Activated CD8-positive, alpha-beta memory T cell treated with anti-CD3 and anti-CD28 coated beads, Interleukin-2, amount 50 U/mL, for 24 hours (primary cell): Measurements from ENCODE around the gene GALNT10.

ENCODE experiments used
- DNase-seq: peaks from one replicate; pipeline ENCODE4 v3.0.0-alpha.2; 2020; ENCODE audit errors: extremely low read depth

The GALNT10 gene

GRCh38 chr5:154236536-154237375, 46.2 kb downstream of the GALNT10 start:
- no peak for DNase-seq

DNA sequence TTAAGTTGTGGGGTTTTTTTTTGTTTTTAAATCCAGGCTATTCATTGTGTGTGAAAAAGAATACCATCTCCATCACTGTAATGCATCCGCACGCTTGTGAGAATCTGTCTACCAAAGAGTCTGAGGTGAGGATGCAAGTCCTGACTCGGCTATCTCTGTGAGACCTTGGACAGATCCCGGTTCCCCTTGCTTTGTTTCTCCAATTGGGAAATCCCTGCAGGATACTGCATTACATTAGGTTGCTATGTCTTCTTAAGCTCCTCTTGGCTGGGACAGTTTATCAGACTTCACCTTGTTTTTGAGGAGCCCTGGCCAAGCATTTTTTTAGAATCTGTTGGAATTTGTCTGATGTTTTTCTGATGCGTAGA, 46.8 kb downstream of the GALNT10 start:
- no peak for DNase-seq

DNA sequence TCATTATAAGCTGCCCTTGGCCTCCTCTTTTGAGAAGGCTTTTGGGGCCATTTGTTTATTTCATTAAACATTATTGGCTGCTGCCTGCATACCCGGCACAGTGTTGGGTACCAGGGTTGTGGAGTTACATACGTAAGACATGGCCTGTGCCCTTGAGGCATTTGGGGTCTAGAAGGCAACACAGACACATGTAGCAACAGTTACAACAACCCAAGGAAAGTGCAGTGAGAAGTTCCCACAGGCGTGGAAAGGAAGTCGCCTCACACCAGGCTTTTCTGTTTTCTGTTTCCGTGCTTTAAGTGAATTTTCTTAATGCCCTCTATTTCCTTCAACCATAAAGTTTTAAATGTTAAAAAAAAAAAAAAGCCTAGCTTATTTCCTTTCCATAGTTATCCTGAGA, 47.4 kb downstream of the GALNT10 start:
- no peak for DNase-seq

DNA sequence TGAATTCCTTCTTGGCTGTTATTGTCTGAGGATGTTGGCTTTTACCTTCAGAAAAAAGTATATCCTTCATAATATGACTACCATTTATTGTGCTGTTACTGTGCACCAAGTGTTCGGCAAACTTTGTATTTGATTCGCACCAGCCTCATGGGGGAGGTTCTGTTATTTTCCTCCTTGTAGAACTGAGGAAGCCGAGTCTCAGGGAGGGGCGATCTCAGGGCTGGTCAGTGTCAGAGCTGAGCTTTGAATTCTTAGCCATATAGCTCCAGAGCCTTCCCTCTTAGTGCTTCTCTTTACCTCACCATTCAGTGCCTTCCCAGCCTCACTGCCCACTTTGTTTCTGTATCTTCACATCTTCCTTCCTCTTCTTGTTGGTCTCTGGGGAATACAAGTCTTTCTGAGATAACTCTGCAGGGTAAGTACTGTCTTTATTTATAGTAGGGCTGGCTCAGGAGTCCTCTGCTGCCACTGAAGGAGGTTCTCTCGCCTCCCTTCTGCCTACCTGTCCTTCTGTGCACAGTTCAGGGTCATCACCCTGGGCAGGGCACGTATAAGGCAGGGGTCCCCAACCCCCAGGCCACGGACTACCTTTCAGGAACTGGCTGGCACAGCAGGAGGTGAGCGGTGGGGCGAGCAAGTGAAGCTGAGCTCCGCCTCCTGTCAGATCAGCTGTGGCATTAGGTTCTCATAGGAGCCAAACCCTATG, 48.4 kb downstream of the GALNT10 start:
- DNase-seq = no peak

GRCh38 chr5:154240595-154240994, 50.1 kb downstream of the GALNT10 start:
- no peak for DNase-seq

- no peak for DNase-seq
Observed at GRCh38 chr5:154241021-154241420, 50.5 kb downstream of the GALNT10 start.

DNA sequence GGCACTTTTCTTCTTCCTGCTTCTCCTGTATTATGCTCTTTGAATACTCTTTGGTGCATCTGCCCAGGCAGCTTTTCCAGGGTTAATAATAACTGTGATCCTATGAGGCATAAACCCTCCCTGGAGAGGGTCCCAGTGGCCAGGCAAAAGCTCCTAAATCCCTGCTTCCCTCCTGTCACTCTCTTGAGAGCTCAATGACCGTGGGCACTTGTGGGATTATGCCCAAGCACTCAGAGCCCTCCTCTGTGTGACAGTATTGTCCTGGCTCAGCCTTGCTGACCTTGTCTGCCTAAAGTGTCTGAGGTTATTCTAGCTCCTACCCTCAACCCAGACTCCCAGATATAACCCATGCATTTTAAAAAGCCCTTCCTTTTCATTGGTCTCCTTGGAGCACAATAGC, 51.9 kb downstream of the GALNT10 start:
- no peak for DNase-seq

DNA sequence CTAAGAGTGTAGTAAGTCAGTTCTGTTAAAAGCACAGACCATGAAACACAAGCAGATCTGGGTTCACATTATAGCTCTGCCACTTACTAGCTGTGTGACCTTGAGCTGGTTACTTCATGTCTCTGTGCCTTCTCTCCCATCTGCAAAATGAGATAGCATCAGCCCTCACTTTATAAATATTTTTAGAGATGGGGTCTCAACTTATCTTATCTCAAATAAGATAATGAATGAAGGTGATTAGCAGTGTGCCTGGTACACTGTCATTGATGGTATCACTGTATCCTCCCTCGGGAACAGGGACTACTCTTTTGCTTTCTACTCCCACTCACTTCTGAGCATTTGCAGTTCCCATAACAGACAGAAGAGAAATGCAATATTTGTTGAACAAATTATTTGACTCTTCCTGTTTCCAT, 52.4 kb downstream of the GALNT10 start:
- DNase-seq = no peak

DNA sequence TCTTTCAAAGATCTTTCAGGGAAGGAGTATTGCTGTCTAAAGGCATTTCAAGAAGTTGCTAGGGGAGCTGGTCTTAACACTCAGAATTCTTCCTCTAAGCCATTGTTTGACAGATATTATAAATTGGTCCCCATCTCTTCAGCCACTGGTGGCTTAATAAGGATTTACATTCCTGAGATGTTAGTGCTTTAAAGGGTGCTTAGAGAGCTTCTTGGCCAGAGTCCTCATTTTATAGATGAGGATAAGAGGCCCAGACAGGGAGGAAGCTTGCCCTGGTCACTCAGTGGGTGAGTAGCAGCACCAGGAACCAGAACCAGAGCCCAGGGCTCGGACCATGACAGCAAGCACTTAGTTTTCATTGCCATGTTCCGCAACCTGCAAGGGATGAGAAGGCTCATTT, 53.2 kb downstream of the GALNT10 start:
- no peak for DNase-seq

DNA sequence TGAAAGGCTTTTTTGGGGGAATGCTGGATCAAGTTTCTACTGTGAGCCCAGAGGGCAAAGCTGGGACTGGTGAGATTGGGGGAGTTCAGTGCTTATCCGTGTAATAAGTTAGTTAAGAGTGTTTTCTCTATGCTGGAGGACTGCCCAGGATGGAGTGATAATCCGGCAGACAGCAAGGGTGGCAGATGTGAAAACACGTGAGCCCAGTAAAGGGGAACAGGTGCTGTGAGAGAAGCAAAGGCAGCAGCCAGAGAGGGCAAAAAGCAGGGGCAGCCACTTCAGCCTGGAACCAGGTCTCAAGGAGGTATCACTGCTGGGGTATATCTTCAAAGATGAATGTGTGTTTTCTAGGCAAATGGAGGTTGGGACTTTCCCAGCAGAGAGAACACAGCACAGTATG, 53.9 kb downstream of the GALNT10 start:
- no peak for DNase-seq

GRCh38 chr5:154248691-154249090, 58.2 kb downstream of the GALNT10 start:
- DNase-seq = no peak

- no peak for DNase-seq
Observed at GRCh38 chr5:154249826-154250225, 59.3 kb downstream of the GALNT10 start.

DNA sequence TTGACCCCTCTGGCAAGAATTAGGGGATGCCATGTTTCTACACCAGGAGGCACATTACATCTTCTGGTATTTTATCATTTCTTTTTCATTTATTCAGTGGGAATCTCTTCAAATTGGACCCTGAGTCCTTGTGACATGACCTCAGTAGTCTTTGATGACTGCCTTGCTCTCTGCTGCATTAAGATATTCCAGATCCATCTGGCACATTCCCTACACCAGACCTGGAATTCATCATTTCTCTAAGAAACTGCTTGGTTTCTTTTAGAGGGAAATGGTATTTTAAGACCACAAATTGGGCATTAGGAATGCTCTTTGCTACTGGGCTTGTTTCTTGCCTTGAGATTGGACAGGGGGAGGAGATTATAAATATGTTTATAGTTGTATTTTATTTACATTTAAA, 61.0 kb downstream of the GALNT10 start:
- no peak for DNase-seq

DNA sequence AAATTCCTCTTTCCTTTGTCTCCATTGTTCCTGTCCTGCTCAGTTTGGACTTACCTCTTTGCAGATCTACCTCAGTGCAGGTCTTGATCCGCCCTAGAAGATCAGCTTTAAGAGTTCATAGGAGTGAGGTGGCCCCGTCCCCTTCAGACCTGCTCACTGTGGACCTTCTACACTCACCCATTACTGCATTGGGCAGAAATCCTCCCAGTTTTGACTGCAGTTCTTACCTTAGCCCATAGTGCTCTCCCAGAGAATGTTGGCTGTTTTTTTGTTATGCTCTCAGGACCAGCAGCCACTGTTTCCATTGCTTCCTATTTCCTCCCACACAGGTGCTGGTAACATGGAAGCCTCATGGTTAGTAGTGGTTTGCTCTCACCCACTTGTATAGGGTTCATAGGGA, 63.3 kb downstream of the GALNT10 start:
- no peak for DNase-seq

DNA sequence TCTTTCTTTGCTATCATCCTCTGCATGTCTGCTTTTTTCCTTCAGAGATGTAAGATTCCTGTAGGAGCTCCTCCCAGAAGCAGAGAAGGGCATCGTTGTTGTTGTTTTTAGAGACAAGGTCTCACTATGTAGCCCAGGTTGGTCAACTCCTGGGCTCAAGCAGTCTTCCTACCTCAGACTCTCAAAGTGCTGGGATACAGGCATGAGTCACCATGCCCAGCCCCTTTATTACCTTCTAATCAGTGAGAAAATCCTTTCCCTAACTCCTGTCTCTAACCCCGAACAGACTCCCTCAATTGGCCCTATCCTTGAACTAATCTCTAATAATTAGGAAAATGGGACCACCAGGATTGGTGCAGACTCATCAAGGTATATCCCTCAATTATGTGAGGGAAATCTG, 64.4 kb downstream of the GALNT10 start:
- DNase-seq = no peak

DNA sequence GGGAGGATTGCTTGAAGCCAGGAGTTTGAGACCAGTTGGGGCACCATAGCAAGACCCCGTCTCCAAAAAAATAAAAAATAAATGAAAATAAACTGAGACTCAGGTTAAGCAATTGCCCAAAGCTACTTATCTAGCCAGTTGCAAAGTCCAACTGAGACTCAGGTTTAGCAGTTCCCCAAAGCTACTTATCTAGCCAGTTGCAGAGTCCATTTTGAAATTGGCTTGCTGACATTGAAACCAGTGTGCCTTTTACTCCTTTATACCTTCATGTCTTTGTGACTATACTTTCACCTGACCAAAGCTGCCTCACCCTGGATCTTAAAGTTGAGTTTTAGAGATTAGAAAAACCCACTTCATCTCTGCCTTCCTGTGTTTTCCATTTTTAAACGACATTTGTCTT, 66.5 kb downstream of the GALNT10 start:
- no peak for DNase-seq

DNA sequence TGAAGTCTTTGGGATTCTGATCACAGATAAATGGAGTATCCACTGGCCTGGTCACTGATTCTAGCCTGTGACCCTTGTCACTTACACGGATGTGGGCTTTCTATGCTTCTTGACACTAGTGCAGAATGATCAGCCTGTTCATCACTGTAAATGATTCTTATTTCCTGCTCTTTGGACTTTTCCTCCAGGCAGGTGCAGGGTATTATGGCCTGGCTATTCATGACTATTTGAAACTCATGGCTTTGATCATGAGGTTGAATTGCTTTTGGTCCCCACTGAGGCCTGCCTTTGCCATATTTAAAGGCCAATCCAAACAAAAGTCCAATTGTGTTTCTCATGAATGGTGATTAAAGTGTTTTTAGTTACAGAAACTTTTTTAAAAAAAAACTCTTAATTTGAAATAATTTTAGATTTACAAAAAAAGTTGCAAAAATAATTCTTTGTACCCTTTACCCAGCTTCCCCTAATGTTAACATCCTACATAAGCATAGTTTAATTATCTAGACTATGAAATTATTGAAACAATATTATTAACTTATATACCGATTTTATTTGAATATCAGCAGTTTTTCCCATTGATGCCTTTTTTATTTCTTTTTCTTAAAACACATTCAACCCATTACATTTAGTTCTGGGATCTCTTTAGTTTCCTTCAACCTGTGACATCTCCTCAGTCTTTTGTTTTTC, 68.1 kb downstream of the GALNT10 start:
- DNase-seq = no peak

GRCh38 chr5:154260224-154260927, 69.8 kb downstream of the GALNT10 start:
- no peak for DNase-seq

- no peak for DNase-seq
Observed at GRCh38 chr5:154262342-154262741, 71.8 kb downstream of the GALNT10 start.

- no peak for DNase-seq
Observed at GRCh38 chr5:154264549-154265196, 74.1 kb downstream of the GALNT10 start.

- no peak for DNase-seq
Observed at GRCh38 chr5:154265197-154265773, 74.8 kb downstream of the GALNT10 start.
